Right renal pelvis (tissue), 4 donors: ENCODE measurements around the gene MRPL44. TPM values are rescaled to one million over a fixed set of nuclear protein-coding genes. Genes with fewer than 3 reads are reported as not detected.

Experiments
- DNase-seq, 4 donors: peaks; one replicate each; pipeline ENCODE4 v3.0.0-alpha.2; 2013; ENCODE audit warnings: low read depth in 4 of 4, low spot score in 3 of 4, missing footprints in 1 of 4
- polyA plus RNA-seq, 4 donors: library from polyadenylated mRNA; unstranded; fragments of 120-200 nt; gene quantifications; one replicate each; pipeline ENCODE4 v1.2.1, GENCODE V29; 2013; ENCODE audit not compliant: insufficient read length in 4 of 4

The MRPL44 gene
- polyA plus RNA-seq: 10 to 100 TPM; 37.0 to 43.2 (median 41.6) TPM

GRCh38 chr2:223957092-223957851, at the start of gene MRPL44:
Gene MRPL44 (plus strand): TSS chr2:223957463. CDS start chr2:223957473, 10 bp downstream.
- peak; percentile 92 to 95 (median 94) for DNase-seq

GRCh38 chr2:223908304-223908998, 48.8 kb upstream of the MRPL44 start:
- DNase-seq: no peak

DNA sequence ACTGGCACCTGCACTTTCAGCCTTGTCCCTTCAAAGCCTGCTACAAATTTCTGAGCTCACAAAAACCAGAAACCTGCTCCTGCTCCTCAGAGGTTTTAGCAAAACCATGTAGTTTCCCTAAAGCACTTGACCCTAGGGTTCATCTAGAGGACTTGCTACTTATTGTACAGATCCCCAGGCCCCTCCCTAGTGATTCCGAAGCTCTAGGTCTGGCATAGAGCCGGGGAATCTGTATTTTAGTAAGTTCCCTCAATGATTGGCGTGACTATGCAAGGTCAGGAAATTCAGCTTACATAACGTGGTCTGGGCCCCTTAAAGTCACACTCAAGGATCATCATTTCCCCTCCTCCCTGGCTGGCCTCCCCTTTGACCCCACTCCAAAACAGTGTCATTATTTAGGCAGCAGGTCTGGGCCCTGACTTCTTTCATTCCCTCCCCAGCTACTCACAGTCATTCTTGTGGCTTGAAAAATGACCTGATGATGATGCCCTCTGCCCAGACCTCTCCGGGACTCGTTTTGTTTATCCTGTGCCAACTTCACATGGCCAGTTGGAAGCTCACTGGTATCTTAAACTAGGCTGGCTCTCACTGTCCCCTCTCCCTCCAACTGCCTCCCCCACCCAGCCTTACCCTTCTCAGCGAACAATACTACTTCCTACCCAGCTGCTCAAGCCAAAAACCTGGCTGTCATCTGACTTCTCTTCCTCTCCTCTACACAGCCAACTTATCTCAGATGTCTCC, 48.1 kb upstream of the MRPL44 start:
- DNase-seq: no peak

- DNase-seq: no peak
Measured at GRCh38 chr2:223914324-223914723, 42.9 kb upstream of the MRPL44 start.

DNA sequence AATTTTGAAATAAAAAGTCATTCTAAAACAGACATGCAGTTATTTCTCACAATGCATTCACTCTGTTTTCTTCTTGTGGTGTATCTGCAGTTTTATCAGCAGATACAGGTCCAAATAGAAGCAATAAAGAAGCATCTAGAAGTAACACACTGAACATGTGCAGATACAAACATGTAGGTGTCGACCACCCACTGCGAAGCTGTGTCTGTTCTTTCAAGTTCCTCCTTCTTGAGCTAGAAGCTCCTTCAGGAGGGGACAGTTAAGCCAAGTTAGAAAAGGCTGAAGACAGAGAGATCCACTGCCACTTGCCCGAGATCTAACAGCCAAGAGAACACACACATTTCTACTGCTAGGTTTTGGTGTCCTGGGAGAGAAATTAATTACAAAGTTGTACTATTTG, 42.2 kb upstream of the MRPL44 start:
- no peak for DNase-seq

DNA sequence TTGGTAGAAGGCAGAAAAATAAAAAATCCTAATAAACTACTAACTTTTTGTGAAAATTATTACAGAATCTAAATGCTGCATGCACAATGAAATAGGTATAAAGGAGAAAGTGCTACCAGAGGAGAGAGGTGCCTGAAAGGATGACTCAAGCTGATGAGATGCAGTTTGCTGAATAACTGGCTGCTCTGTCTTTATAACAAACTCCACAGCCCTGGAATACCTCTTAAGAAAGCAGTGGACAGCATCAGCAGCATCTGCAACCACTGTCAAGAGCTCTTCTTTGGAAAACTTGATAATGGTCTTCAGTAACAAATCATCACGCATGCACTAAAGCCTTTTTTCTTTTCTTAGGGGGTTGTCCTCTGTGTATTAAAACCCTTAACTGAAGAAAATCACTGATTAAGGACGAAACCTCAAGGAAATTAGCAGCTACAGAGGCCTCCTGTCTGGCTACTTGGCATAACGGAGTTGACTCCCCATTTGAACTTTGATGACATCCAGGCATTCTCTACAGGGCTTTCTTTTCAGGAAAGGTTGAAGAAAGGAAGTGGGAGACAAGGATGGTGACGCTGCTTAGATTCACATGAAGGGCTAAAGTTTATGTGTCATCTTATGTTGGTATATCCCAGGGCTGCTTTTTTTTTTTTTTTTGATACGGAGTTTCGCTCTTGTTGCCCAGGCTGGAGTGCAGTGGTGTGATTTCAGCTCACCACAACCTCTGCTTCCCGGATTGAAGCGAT, 40.9 kb upstream of the MRPL44 start:
- no peak for DNase-seq

DNA sequence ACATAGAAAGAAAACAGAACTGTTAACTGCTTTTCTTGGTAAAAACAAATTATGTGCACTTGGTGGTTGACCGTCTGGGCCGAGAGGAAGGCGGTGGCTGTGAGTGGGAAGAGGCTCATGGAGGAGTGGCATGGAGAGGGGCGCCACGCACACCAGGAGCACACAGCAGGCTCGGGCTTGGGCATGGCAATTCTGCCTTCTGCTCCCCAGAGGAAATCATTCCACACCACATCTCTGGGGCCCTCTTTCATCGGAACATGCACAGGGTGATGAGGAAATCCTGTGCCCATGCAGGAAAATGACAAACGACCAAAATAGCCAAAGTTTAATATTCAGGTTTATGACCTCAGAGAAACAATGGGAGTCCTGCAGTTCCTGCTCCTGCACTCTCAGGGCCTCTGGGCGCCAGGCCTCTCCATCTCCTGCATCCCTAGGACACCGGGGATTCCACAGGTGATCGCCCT, 38.6 kb upstream of the MRPL44 start:
- no peak for DNase-seq

DNA sequence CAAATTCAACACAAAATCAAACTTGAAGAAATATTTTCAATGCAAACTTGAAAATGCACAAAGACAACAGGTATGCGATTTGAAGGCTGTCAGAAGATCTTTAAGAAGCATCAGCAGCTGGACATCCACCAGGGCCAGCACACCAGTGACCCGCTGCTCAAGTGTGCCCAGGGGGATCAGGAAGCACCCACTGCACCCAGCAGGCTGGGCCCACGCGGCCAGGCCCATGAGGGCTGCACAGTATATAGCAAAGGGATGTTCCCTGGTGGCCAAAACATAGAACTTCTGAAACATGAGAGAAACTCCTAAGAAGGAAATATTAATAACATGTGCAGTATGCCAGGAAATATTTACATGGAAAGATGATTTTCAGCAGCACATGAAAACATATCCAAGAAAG, 37.2 kb upstream of the MRPL44 start:
- no peak for DNase-seq

DNA sequence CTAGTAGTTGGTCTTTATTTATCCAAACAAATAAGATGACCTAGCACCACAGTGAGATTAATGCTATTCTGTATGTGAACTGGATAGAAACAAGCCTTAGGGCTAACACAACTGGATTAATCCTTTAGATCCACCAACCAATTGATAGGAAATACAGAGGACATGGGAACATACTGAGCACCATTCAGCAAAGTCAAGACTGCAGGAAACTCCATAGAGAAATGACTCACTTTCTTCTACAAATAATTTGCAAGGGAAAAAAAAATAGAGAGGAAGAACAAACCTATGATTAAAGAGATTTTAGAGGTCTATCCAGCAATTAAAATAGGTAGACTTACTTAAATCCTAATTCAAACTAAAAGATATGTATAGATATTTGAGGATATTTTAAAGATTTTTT, 36.1 kb upstream of the MRPL44 start:
- no peak for DNase-seq

GRCh38 chr2:223922308-223922707, 35.0 kb upstream of the MRPL44 start:
- DNase-seq: no peak

DNA sequence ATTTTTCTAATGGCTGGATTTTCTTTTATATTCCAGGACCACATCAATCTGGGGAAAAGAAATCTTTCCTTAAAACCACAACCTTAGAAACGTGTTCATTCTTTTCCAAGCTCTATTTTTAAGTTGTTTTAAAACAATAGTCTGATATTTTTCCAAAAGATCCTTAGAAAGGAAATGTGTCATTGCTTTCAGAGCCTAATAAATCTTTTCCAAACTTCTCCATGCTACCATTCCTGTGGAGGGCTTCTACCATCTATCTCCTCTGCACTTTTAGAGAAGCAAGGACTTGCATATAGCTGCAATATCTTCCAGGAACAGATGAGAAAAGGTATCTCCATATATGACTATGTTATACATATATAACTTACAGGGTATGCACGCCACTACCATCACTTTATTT, 33.3 kb upstream of the MRPL44 start:
- DNase-seq: no peak

DNA sequence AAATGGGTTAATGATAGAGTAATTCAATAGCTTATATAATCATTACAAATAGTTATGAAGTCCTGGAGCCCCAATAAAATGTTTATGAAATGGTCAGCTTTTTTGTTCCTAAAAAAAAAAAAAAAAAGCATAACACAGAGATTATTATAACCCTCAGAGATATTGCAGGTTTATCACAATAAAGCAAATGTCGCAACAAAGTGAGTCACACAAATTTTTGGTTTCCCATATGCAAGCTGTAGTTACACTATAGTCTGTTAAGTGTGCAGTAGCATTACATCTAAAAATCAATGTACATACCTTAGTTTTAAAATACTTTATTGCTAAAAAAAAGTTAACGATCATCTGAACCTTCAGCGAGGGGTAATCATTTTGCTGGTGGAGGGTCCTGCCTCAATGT, 32.2 kb upstream of the MRPL44 start:
- no peak for DNase-seq

DNA sequence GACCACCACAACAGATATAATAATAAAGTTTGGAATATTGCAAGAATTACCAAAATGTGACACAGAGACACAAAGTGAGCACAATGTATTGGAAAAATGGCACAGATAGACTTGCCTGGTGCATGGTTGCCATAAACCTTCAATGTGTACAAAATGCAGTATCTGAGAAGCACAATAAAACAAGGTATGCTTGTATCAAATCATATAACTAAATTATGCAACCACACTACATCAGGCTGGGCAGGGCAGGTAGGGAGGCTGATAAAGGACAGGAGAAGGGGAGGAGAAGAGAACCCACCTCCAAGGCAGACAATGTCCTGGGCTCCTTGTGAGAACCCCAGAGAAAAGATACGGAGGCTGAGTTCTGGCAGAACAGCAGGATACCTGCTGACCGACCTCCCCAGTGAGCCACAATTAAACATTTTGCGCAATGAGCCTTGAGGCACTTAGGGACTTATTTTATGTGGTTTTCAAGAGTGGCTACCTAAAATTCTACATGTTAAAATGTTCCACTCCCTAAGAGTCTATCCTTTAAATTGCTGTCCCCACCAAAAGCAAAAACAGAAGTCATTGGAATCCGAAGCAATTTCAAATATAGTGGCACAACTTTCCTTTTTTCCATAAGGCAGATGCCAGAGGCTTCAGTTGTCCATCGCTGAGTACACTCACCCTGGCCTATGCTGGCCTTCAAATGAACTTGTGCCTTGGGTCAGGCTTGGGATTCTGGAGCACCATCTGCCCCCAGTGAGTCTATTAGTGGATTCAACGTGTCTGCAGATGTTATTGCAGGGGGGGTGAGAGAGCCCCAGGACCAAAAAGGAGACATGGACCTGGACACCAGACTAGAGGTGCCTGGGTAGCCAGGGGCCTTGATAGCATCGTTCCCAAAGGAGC, 28.9 kb upstream of the MRPL44 start:
- DNase-seq: no peak

GRCh38 chr2:223929571-223930102, 27.6 kb upstream of the MRPL44 start:
- peak in 1 of 4 donors; percentile 8 for DNase-seq

DNA sequence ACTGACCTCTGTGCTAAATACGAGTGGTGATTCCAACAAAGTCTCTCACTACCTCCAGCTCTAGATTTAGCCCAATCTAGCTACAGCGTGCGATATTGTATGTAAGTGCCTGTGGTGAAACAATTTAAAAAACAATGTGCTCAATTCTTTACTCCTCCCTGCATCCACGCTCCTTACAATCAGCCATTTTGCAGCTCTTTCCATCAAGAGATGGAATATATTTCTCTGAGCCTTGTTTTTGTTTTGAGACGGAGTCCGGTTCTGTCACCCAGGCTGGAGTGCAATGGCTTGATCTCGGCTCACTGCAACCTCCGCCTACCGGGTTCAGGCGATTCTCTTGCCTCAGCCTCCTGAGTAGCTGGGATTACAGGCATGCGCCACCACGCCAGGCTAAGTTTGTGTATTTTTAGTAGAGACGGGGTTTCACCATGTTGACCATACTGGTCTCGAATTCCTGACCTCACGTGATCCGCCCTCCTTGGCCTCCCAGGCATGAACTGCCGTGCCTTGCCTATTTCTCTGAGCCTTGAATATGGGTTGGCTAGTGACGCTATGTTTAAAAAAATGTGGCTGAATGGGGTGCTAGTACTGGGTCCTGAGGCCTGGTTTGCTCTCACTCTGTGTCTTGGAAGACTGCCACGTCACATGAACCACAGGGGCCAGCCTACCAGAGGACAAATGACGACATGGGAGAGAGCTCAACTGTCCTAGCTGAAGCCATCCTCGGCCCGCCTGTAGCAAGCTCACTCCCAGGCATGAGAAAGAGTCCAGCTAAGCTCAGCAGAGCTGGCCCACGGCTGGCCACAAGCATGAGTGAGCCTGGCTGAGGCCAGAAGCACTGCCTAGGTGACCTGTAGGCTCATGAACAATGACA, 26.9 kb upstream of the MRPL44 start:
- DNase-seq: no peak

DNA sequence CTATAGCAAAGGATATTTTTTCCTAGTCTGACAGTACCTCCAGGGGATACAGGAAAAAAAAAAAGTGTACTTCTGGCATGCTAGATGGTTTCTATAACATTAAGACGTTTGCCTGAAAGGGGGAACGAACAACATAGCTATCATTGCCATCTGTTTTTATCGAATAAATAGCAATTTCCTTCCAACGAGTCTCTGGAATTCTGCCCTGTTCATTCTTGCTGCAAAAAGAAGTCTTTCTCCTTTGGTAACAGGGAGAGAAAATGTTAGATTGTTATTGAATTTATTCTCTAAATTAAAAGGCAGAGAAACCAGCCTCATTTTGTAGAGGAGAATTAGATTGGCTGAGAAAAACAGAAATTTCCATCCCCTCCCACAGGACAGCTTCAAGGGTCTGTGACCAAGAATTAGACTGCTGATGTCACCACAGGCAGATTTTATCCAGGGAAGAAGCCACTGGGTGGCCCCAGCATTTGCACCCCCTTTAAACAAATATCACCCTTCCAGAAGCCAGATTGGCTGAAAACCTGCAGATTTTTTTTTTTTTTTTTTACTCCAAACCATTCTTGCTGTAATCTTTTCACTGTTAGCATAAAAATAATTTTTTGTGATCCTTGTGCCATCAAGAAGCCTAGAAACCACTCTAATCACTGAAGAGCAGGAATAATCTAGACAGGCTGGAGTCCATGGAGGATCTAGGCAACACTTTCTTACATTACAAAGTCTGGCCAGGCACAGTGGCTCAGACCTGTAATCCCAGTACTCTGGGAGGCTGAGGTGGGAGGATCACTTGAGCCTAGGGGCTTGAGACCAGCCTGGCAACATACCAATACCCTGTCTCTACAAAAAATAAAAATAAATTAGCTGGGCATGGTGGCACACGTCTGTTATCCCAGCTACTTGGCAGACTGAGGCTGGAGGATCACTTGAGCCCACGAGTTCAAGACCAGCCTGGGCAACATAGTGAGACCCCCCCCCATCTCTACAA, 24.2 kb upstream of the MRPL44 start:
- DNase-seq: no peak

DNA sequence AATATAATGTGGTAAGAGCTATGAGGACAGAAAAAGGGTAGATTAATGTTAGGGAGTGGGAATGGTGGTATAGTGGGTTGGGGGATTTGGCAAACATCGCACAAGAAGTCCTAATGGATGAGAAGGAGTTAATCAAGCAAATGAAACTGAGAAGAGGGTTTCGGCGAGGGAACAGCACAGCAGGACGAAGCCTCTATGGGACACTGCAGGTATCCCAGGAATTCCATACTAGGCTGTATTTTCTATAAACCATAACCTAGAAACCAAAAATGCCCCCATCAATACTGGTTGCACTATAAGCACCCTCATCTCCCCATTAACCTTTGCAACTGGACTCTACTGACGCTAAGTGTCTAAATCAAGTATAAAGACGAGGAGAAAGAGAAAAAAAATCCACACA, 22.4 kb upstream of the MRPL44 start:
- no peak for DNase-seq
